Measurements from ENCODE around the gene TNNI3K. TPM values are rescaled to one million over a fixed set of nuclear protein-coding genes. Genes with fewer than 3 reads are reported as not detected.

The TNNI3K gene
- total and polyA plus RNA-seq, 10 of the 15 experiments (the other 5 are each of a cell fraction or from before 2014, with no cell fraction given), result 0.14 to 1.6 (median 0.44) TPM; not detected in 4

GRCh38 chr1:74425676-74426075 lies 190.5 kb downstream of the TNNI3K start (continued):
- TF ChIP-seq ATF2 (IDR thresholded peaks at IDR 0.05; ENCODE audit: low read length) (no peak), E2F4 (IDR thresholded peaks at IDR 0.05; ENCODE audit: low read depth, low read length) (no peak)

DNA sequence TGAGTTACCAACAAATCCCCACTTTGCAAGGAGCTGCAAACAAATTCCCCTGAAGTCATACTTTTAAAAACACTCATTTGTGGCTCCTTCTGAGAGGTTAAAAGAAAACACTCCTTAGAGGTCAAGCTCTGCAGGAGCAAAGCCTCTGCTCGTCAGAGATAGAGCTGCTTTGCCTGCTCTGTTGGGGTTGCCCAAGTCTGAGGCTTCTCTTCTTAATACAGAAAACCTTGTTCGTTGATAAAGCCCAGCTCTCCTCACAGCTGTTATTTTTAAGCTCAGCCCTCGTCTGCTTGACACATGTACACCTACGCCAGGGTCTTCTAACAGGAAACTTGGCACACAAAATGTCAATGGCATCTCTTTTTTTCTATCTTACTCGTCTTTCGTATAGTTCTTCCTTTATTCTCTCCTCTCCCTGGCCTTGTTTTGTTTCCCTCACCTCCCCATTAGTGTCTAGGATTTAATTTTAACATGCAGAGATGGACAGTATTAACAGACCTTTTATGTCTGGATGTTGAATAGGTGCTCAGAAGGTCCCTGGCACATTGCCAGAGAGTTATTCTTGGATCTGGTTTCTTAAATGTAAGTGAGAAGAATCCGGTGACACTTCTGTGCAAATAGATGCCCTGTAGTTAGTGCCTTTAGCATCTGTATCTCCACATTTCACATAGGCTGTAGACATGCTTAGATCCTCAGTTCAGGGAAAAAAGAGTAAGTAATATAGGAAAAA lies 191.2 kb downstream of the TNNI3K start:
- Histone ChIP-seq H3K27me3 (replicated peaks in 1 of 2; ENCODE audit: control insufficient read depth in 2 of 2, insufficient read depth in 2 of 2, low read length in 1 of 2) (no peaks in the 10 kb centered on the region), H4K20me1 (ENCODE audit: control insufficient read depth, insufficient read depth) (no peaks in the 10 kb centered on the region), H2AFZ (ENCODE audit: control insufficient read depth, low read depth, low read length) (no peak overlapping the region), H3K4me1 (ENCODE audit: control insufficient read depth, insufficient read depth, low read length) (no peaks in the 10 kb centered on the region), H3K4me2 (ENCODE audit: control insufficient read depth, insufficient read depth) (no peak overlapping the region), H3K9me3 (replicated peaks; ENCODE audit: control insufficient read depth, insufficient read depth, low read length) (no peaks in the 10 kb centered on the region), H3K4me3 (no peak overlapping the region), H3K79me2 (ENCODE audit: control insufficient read depth, insufficient read depth, low read length) (no peaks in the 10 kb centered on the region), H3K27ac (ENCODE audit: control insufficient read depth, insufficient read depth) (no peak overlapping the region), H3K36me3 (ENCODE audit: control insufficient read depth in 2 of 2, insufficient read depth in 2 of 2, low read length in 1 of 2) (no peaks in the 10 kb centered on the region), H3K9ac (ENCODE audit: control insufficient read depth, insufficient read depth, low read length) (no peak overlapping the region)
- TF ChIP-seq MYC (IDR thresholded peaks at IDR 0.05; ENCODE audit: insufficient read depth, insufficient read length, insufficient replicate concordance, low read length, severe bottlenecking) (no peak), ATF7 (IDR thresholded peaks at IDR 0.05; ENCODE audit: low read depth) (no peak), GABPA (IDR thresholded peaks at IDR 0.05; ENCODE audit: low read depth) (no peak), HCFC1 (IDR thresholded peaks at IDR 0.05; ENCODE audit: low read length) (no peak), CHD1 (IDR thresholded peaks at IDR 0.05; ENCODE audit: low read depth, low read length) (no peak), YY1 (IDR thresholded peaks at IDR 0.05; ENCODE audit: low read depth, low read length) (no peak), ZNF622 (IDR thresholded peaks at IDR 0.05) (no peak)
- TF ChIP-seq, protein P1, sequence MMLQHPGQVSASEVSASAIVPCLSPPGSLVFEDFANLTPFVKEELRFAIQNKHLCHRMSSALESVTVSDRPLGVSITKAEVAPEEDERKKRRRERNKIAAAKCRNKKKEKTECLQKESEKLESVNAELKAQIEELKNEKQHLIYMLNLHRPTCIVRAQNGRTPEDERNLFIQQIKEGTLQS (IDR thresholded peaks at IDR 0.05; ENCODE audit: borderline replicate concordance, extremely low read depth, low read depth, low read length), result no peak
- intact Hi-C loops (cut with micrococcal nuclease; ENCODE audit: unreplicated experiment), result no loop called here
- in situ Hi-C loops (cut with MboI), result no loop called here
- no TSS peak for BruUV-seq (replicated peaks)
- RAD21 ChIA-PET (ENCODE audit: unreplicated experiment), result interaction anchor here (0.8 kb wide), 1 partner anchor 30 kb away, joined by 4 read pairs; no protein-coding TSS in a partner anchor
- no peak for FAIRE-seq
- WGBS (ENCODE audit: insufficient coverage, insufficient replicate concordance, low lambda C conversion rate, missing lambda C conversion rate), result 30% methylated on average over 7 of the region's 7 CpGs
- POLR2A ChIA-PET, result no interaction called here
- DNase-seq (ENCODE audit: low read depth, low spot score), result no peak
- SMC1A ChIA-PET (ENCODE audit: uncharacterized antibody, unreplicated experiment), result interaction anchor here (0.8 to 1.8 kb wide), 9 partner anchors 9 to 263 kb away, joined by 3 to 7 read pairs (median 3); no protein-coding TSS in a partner anchor
- no peak for ATAC-seq
- CTCF ChIA-PET, result no interaction called here

Data from GM12878 (cell line).